Hepatocyte (in vitro differentiated cells): ENCODE data around the gene LRRC27.

Source experiments
- CTCF ChIP-seq: fragments of 200-600 bp; sonication (generic); IDR thresholded peaks from 2 replicates; pipeline ENCODE4 v1.5.1; 2016; ENCODE audit warnings: antibody characterized with exemption, mild to moderate bottlenecking; ENCODE audit not compliant: poor library complexity
- EZH2 ChIP-seq: fragments of 200-600 bp; sonication (generic); IDR thresholded peaks from 2 replicates; pipeline ENCODE4 v1.6.1; 2016; ENCODE audit warnings: antibody characterized with exemption, mild to moderate bottlenecking, borderline replicate concordance

GRCh38 chr10:132335189-132336063 is 3.4 kb downstream of the LRRC27 start:
- no peak for TF ChIP-seq CTCF
- no peak for TF ChIP-seq EZH2
